Activated CD4-positive, alpha-beta memory T cell treated with anti-CD3 and anti-CD28 coated beads for 36 hours (primary cell): ENCODE data around the gene B4GALT5. TPM values are rescaled to one million over a fixed set of nuclear protein-coding genes. Genes with fewer than 3 reads are reported as not detected.

Experiments
- CTCF ChIA-PET: fragments of 350-600 bp; sonication (Branson Sonifier 250); formaldehyde crosslinking; loops from one replicate; lab custom pipeline; 2021; ENCODE audit warnings: antibody characterized with exemption, inconsistent platforms; lab: Charles Lee
- POLR2A ChIA-PET: fragments of 350-600 bp; sonication (Branson Sonifier 250); formaldehyde crosslinking; loops from one replicate; lab custom pipeline; 2021; ENCODE audit warnings: antibody characterized with exemption; lab: Charles Lee
- DNase-seq: peaks from one replicate; pipeline ENCODE4 v3.0.0-alpha.2; 2020
- H3K27ac Mint-ChIP-seq: one replicate; pipeline ENCODE4 v1.8.0; 2021; ENCODE audit warnings: mixed read lengths
- H3K27me3 Mint-ChIP-seq: one replicate; pipeline ENCODE4 v1.8.0; 2021; ENCODE audit warnings: mixed read lengths
- H3K36me3 Mint-ChIP-seq: one replicate; pipeline ENCODE4 v1.8.0; 2021; ENCODE audit warnings: mixed read lengths
- H3K4me1 Mint-ChIP-seq: one replicate; pipeline ENCODE4 v1.8.0; 2021; ENCODE audit warnings: low read depth, mixed read lengths
- H3K4me3 Mint-ChIP-seq: one replicate; pipeline ENCODE4 v1.8.0; 2021; ENCODE audit warnings: mild to moderate bottlenecking, mixed read lengths
- H3K9me3 Mint-ChIP-seq: one replicate; pipeline ENCODE4 v1.8.0; 2021; ENCODE audit warnings: mixed read lengths
- intact Hi-C: fragments of 100-400 bp; cut with micrococcal nuclease; formaldehyde crosslinking; loops from one replicate; pipeline ENCODE4 v1.15.1; 2023
- total RNA-seq, 2 experiments: library from RNA; stranded (reverse); gene quantifications; one replicate each; pipeline ENCODE4 v1.2.3, GENCODE V29; 2021

B4GALT5 gene
- total RNA-seq, 2 experiments from 2014 or later: 20.9 to 21.4 TPM

DNA sequence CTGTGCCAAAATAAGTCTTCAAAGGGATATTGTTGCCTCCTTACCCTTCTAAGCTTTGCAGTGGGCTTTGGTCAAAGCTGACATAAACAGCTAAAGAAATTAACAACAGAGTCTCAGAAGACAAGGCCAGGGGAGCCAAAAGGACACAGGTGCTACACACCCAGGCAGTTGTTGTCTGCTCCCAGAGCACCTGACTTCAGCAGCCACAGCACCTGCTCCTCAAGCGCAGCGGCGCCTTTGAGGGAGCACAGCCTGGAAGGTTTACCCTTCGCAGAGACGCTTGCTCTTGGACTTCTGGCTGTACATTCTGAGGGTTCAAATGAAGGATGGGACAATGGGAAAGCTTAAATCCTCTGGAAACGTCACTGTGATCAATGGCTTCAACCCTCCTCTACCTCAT lies 16.6 kb downstream of the B4GALT5 start:
- CTCF ChIA-PET: interaction anchor here (0.6 to 2.1 kb wide), 4 partner anchors 18 to 149 kb away, joined by 3 to 7 read pairs (median 4); no protein-coding TSS in a partner anchor
- no peak overlapping the region for H3K27ac Mint-ChIP-seq

DNA sequence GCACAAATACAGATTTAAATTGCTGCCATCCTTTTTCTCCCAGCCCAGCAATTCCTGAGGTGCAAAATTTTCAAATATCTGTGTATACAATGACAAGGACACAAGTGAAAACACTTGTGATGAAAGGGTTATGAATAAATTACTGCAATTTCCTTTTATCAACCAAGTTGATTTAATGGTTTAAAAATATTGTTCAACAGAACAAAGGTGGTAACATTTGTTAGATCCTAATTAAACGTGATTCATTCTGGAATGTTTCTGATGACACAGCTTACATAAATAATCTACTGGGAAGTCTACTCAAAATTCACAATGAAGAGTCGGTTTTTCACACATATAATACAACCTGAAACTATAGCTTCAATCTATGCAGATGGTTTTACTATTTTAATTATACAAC lies 17.1 kb downstream of the B4GALT5 start:
- Mint-ChIP-seq H3K36me3 (peaks cover 2% of the 10 kb centered on the region), H3K27me3 (no peaks in the 10 kb centered on the region), H3K9me3 (no peaks in the 10 kb centered on the region), H3K4me1 (peaks cover 68% of the 10 kb centered on the region), H3K27ac (no peak overlapping the region), H3K4me3 (no peak overlapping the region)
- intact Hi-C loops: loop anchor here (5.0 kb wide), 1 partner anchor 111 kb away; no protein-coding TSS in a partner anchor
- DNase-seq: no peak
- CTCF ChIA-PET: interaction anchor here (0.6 to 2.1 kb wide), 4 partner anchors 13 to 149 kb away, joined by 3 to 7 read pairs (median 4); no protein-coding TSS in a partner anchor
- POLR2A ChIA-PET: interaction anchor here (0.6 kb wide), 1 partner anchor 27 kb away, joined by 3 read pairs; no protein-coding TSS in a partner anchor

More for the DNA sequence above, 16.6 kb downstream of the B4GALT5 start:
- no peaks in the 10 kb centered on the region for H3K9me3 Mint-ChIP-seq
- H3K4me1 Mint-ChIP-seq: peaks cover 70% of the 10 kb centered on the region
- no peaks in the 10 kb centered on the region for H3K27me3 Mint-ChIP-seq
- no peak overlapping the region for H3K4me3 Mint-ChIP-seq
- POLR2A ChIA-PET: interaction anchor here (0.6 kb wide), 1 partner anchor 27 kb away, joined by 3 read pairs; no protein-coding TSS in a partner anchor
- intact Hi-C loops: loop anchor here (5.0 kb wide), 1 partner anchor 110 kb away; no protein-coding TSS in a partner anchor
- peaks cover 2% of the 10 kb centered on the region for H3K36me3 Mint-ChIP-seq
- DNase-seq: no peak

DNA sequence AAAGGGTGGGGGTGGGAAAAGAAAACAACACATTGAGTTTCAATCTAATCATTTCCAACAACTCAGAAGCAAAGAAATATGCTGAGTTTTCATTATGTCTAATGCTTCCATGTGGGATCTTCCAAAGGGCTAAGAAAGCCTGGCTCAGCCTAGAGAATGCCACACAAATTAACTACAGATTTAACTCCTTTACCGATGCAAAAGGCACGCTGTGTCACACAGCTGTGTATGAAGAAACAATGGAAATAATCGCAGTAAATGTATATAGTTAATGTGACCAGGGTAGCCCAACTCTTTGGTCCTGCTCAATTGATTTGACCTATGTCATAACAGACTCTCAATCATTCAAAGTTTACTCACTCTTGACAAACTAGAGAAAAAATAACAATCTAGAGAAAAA lies 17.8 kb downstream of the B4GALT5 start:
- intact Hi-C loops: loop anchor here (5.0 kb wide), 1 partner anchor 111 kb away; no protein-coding TSS in a partner anchor

DNA sequence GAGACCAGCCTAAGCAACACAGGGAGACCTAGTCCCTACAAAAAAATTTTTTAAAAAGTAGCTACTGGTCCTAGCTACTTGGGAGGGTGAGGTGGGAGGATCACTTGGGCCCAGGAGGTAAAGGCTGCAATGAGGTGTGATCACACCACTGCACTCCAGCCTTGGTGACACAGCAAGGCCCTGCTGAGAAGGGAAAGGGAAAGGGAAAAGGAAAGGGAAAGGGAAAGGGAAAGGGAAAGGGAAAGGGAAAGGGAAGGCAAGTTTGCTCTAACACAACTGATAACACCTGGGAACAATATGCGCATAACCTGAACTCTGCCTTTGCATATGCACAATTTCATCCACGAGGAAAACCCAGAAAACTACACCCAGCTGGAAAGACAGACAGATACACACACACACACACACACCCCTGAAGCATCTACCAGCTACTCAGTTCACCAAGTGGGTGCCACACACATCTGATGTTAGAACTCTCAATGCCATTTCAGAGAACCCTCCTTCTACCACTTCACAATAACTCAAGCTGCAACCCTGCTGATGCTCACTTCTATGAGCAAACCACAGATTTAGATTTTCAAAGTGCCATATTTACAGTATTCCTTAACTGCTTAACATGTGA lies 19.1 kb downstream of the B4GALT5 start:
- Mint-ChIP-seq H3K27ac (peak overlapping the region; percentile 2), H3K27me3 (no peaks in the 10 kb centered on the region), H3K4me3 (no peak overlapping the region), H3K36me3 (peaks cover 2% of the 10 kb centered on the region), H3K9me3 (no peaks in the 10 kb centered on the region), H3K4me1 (peaks cover 54% of the 10 kb centered on the region)
- no peak for DNase-seq
- CTCF ChIA-PET: no interaction called here
- intact Hi-C loops: loop anchor here (5.0 kb wide), 1 partner anchor 113 kb away; no protein-coding TSS in a partner anchor
- POLR2A ChIA-PET: interaction anchor here (1.0 to 2.1 kb wide), 2 partner anchors 9 to 15 kb away, joined by 3 to 11 read pairs; no protein-coding TSS in a partner anchor

More for the DNA sequence above, 17.8 kb downstream of the B4GALT5 start:
- H3K4me1 Mint-ChIP-seq: peaks cover 63% of the 10 kb centered on the region
- no peak overlapping the region for H3K4me3 Mint-ChIP-seq
- H3K27me3 Mint-ChIP-seq: no peaks in the 10 kb centered on the region
- H3K36me3 Mint-ChIP-seq: peaks cover 2% of the 10 kb centered on the region
- CTCF ChIA-PET: interaction anchor here (0.6 to 2.1 kb wide), 2 partner anchors 14 to 16 kb away, joined by 3 to 7 read pairs; no protein-coding TSS in a partner anchor
- H3K27ac Mint-ChIP-seq: no peak overlapping the region
- H3K9me3 Mint-ChIP-seq: no peaks in the 10 kb centered on the region
- POLR2A ChIA-PET: no interaction called here
- DNase-seq: no peak

DNA sequence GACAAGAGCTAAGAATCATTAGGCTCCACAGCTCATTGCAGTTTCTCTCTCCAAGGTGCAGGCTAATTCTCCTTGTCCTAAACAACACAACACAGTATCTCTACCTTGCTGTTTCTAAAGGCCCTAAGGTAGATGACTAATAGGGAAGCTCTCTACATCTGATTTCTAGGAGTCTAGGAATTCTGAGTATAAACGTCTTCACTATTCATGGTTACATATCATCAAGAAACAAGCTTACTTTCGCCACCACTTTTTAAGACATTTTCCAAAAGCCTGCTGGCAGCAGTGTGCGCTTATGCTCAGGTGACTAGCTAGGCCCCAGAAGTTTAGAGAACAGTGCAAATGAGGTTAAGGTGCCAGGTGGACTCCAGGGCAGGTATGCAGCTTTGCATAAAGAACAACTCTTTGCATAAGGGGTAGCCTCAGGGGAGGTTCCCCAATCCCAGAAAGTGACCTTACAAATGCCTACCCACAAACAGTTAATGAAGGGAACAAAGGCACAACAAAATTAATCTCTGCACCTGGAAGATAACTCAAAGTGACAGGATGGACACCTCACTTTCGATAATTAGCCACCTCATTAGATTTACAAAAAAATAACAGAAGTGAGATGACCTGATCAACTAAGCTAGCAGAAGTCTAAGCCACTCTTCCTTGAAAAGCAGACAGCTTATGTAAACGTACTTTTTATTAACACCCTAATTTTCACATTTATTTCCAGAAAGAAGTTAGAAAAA lies 20.1 kb downstream of the B4GALT5 start:
- H3K27ac Mint-ChIP-seq: no peak overlapping the region

DNA sequence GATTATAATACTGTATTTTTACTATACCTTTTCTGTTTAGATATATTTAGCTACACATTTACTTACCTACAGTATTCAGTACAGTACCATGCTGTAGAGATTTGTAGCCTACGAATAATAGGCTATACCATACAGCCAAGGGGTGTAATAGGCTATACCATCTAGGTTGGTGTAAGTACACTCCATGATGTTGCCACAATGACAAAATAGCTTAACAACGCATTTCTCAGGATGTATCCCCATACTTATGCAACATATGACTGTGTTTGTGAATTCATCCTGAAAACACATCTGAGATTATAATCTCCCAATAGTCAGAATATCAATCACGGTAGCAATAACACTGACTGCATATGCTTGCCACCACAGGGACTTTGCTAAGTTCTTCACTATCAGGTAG lies 20.7 kb downstream of the B4GALT5 start:
- CTCF ChIA-PET: interaction anchor here (0.6 to 1.6 kb wide), 2 partner anchors 28 to 85 kb away, joined by 3 to 4 read pairs; no protein-coding TSS in a partner anchor
- POLR2A ChIA-PET: interaction anchor here (0.8 to 2.1 kb wide), 2 partner anchors 14 to 21 kb away, joined by 3 to 11 read pairs; partner anchors contain the start of gene B4GALT5
- no peak for DNase-seq
- Mint-ChIP-seq H3K27me3 (no peaks in the 10 kb centered on the region), H3K36me3 (no peaks in the 10 kb centered on the region), H3K4me3 (no peak overlapping the region), H3K27ac (no peak overlapping the region), H3K4me1 (peaks cover 40% of the 10 kb centered on the region), H3K9me3 (no peaks in the 10 kb centered on the region)
- intact Hi-C loops: no loop called here

More for the DNA sequence above, 20.1 kb downstream of the B4GALT5 start:
- CTCF ChIA-PET: interaction anchor here (0.6 to 1.6 kb wide), 3 partner anchors 14 to 85 kb away, joined by 3 to 4 read pairs (median 3); no protein-coding TSS in a partner anchor
- no peaks in the 10 kb centered on the region for H3K27me3 Mint-ChIP-seq
- peaks cover 2% of the 10 kb centered on the region for H3K36me3 Mint-ChIP-seq
- intact Hi-C loops: no loop called here
- no peak for DNase-seq
- peaks cover 44% of the 10 kb centered on the region for H3K4me1 Mint-ChIP-seq
- H3K4me3 Mint-ChIP-seq: no peak overlapping the region
- POLR2A ChIA-PET: interaction anchor here (0.8 to 2.1 kb wide), 3 partner anchors 8 to 20 kb away, joined by 3 to 11 read pairs (median 3); partner anchors contain the start of gene B4GALT5
- H3K9me3 Mint-ChIP-seq: no peaks in the 10 kb centered on the region

DNA sequence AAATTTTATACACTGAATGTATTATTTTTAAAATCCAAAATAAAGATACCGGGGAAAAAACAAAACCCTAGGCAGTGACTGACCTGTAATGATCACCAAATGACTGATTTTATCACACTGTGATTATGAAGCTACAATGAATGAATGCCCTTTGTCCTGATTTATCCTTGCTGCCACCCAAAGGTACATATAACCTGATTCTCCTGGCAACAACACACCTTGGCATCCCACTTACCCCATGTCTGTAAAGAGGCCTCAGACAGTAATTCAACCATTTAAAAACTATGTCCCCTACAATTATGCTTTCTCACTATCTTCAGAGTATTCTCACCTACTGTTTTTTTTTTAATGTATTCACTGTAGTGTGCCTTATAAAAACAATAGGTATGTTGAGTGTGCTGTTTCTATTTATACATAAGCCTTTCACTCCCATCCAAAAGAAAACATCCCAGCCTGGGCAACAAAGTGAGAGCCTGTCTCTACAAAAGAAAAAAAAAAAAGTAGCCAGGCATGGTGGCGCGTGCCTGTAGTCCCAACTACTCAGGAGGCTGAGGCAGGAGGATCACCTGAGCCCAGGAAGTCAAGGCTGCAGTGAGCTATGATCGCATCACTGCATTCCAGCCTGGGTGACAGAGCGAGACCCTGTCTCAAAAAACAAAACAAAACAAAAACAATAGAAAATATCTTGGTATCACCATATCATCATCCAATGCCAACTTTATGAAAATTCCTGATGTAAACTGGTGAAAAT lies 21.7 kb downstream of the B4GALT5 start:
- POLR2A ChIA-PET: interaction anchor here (2.1 kb wide), 1 partner anchor 13 kb away, joined by 11 read pairs; no protein-coding TSS in a partner anchor
- peaks cover 30% of the 10 kb centered on the region for H3K4me1 Mint-ChIP-seq

DNA sequence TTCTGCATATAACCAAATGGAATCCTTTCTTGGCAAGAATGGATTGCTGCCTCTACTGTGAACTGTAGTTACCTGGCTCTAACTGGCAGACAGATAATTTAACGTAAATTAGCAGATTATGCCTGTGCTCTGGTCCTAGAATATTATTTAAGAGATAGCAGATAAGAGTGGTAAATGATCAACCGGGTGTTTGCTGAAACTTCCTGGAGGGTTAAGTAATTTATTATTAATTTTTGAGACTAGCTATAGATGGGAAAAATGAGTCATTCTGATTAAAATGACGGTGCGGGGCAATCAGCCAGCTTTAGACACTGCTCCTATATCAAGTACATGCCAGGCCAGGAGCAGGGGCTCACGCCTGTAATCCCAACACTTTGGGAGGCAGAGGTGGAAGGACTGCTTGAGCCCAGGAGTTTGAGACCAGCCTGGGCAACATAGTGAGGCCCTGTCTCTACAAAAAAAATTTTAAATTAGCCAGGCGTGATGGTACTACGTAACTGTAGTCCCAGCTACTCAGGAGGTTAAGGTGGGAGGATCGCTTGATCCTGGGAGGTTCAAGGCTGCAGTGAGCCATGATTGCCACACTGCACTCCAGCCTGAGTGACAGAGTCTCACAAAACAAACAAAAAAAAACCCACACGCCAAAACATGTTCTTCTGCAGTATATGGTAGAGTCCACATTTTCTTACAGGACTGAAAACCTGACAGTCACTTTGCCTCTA lies 22.6 kb downstream of the B4GALT5 start:
- Mint-ChIP-seq H3K4me3 (no peak overlapping the region), H3K27me3 (no peaks in the 10 kb centered on the region), H3K9me3 (no peaks in the 10 kb centered on the region), H3K27ac (no peak overlapping the region), H3K36me3 (no peaks in the 10 kb centered on the region), H3K4me1 (peaks cover 23% of the 10 kb centered on the region)
- intact Hi-C loops: no loop called here
- ChIA-PET POLR2A (no interaction called here), CTCF (no interaction called here)
- DNase-seq: no peak

More for the DNA sequence above, 21.7 kb downstream of the B4GALT5 start:
- no peak overlapping the region for H3K4me3 Mint-ChIP-seq
- H3K27me3 Mint-ChIP-seq: no peaks in the 10 kb centered on the region
- H3K9me3 Mint-ChIP-seq: no peaks in the 10 kb centered on the region
- H3K36me3 Mint-ChIP-seq: no peaks in the 10 kb centered on the region
- no peak overlapping the region for H3K27ac Mint-ChIP-seq
- CTCF ChIA-PET: no interaction called here
- DNase-seq: no peak
- intact Hi-C loops: no loop called here

DNA sequence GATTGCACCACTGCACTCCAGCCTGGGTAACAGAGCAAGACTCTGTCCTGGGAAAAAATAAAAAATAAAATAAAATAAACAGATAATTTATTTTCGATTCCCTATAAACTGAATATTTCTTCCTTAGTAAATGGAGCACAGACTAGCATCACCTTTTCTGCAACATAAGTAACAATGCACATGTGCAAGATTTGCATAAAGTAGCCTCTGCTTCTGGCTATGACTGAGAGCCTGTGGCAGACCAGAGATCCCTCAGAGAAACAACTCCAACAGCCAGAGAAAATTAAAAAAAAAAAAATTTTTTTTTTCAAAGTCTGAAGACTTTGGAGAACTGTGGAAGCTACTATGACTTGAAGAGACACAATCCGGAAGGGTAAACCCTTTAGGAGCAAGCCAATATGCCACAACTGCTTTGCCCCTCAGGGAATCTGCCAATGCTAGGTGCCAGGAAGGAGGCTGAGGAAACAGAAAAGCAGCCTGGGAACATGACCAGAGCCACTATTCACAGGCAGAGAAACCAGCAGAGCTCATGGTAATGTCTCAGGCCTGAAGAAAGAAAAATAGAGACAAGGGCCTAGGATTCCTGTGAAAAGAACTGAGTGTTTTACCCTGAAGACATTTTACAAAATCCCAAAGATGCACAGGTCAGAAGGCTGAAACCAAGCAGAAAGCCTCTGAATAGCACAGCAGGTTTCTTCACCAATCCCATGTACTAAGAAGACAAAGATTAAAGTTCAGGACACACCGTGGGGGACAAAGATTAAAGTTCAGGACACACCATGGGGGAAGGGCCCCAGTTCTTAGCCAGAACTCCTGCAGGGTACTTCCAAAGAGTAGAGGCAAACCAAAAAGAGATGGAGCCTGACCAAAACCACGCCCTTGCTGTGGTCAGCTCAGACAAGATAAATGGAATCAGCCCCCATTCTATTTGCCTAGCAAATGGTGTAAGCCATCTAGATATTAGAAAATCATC lies 25.8 kb downstream of the B4GALT5 start:
- DNase-seq: no peak
- ChIA-PET CTCF (no interaction called here), POLR2A (no interaction called here)
- Mint-ChIP-seq H3K4me3 (no peak overlapping the region), H3K4me1 (peaks cover 15% of the 10 kb centered on the region), H3K36me3 (no peaks in the 10 kb centered on the region), H3K27ac (no peak overlapping the region), H3K27me3 (no peaks in the 10 kb centered on the region), H3K9me3 (no peaks in the 10 kb centered on the region)
- intact Hi-C loops: no loop called here

DNA sequence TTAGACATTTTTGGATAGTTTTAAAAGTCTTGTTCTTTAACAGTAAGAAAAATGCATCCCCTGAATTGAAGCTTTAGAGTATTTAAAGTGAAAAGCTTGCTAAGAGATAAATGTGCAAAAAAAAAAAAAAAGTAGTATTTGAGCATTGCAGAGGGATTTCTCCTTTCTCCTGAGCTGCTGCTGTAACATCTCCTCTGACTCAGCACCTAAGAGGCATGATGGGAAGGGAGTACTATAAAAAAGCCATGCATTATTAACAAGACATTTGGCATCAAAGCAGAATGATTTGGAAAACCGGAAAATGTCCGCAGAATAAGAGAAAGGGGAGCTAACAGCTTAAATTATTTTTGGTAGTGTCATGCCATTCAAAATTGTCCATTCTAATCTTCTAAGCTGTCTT lies 27.9 kb downstream of the B4GALT5 start:
- no peak overlapping the region for H3K27ac Mint-ChIP-seq
- H3K4me1 Mint-ChIP-seq: peaks cover 19% of the 10 kb centered on the region
- no peak overlapping the region for H3K4me3 Mint-ChIP-seq
- no peak for DNase-seq
- H3K36me3 Mint-ChIP-seq: peaks cover 7% of the 10 kb centered on the region
- H3K27me3 Mint-ChIP-seq: no peaks in the 10 kb centered on the region
- intact Hi-C loops: no loop called here
- ChIA-PET POLR2A (interaction anchor here (0.9 kb wide), 1 partner anchor 8 kb away, joined by 3 read pairs; no protein-coding TSS in a partner anchor), CTCF (interaction anchor here (0.6 to 0.9 kb wide), 2 partner anchors 10 to 713 kb away, joined by 4 read pairs; no protein-coding TSS in a partner anchor)
- no peaks in the 10 kb centered on the region for H3K9me3 Mint-ChIP-seq
